ENCODE measurements around the gene CGB2. TPM values are rescaled to one million over a fixed set of nuclear protein-coding genes. Genes with fewer than 3 reads are reported as not detected.

Gene CGB2
- total and polyA plus RNA-seq, 10 donors: not detected

DNA sequence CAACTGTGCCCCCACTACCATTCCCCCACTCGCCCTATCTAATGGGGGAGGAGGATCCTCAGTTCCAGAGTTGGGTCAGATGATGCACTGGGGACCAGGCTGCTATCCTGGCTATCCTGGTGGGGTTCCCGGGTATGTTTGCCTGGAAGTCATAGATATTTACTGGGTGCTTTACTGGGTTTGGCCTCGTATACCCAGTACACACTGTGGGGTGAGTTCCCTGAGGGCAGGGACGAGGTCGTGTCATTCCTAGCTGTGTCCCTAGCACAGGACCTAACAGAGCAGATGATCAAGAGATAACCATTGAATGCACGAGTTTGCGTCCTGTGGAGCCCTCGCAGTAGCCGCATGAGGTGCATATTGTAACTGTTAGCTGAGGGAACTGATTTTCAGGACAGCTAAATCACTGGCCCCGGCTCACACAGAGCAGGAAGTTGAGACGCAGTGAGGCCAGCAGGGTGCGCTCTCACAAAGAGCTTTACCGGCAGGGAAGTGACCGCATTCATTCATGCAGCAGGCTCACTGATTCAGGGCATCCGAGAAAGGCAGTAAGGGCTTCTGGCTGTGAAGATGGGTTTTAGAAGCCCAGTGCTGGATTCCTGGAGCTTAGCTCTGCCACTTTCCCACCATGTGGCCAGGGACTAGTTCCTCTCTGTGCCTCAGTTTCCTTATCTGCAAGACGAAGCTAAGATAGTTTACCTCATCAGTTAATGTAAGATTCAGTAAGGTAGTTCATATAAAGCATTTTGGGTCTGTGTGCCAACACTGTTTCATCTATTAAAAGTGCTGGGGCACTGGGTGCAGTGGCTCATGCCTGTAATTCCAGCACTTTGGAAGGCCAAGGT is 32.0 kb upstream of the CGB2 start:
- peaks cover 2 to 24% (median 7%) of the 10 kb centered on the region in 6 donors for H3K4me1 ChIP-seq
- no peak for TF ChIP-seq POLR2A (IDR thresholded peaks at IDR 0.05)
- TF ChIP-seq, protein P1, sequence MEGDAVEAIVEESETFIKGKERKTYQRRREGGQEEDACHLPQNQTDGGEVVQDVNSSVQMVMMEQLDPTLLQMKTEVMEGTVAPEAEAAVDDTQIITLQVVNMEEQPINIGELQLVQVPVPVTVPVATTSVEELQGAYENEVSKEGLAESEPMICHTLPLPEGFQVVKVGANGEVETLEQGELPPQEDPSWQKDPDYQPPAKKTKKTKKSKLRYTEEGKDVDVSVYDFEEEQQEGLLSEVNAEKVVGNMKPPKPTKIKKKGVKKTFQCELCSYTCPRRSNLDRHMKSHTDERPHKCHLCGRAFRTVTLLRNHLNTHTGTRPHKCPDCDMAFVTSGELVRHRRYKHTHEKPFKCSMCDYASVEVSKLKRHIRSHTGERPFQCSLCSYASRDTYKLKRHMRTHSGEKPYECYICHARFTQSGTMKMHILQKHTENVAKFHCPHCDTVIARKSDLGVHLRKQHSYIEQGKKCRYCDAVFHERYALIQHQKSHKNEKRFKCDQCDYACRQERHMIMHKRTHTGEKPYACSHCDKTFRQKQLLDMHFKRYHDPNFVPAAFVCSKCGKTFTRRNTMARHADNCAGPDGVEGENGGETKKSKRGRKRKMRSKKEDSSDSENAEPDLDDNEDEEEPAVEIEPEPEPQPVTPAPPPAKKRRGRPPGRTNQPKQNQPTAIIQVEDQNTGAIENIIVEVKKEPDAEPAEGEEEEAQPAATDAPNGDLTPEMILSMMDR (IDR thresholded peaks at IDR 0.05 in 8 of 11, conservative IDR thresholded peaks at IDR 0.05 in 3 of 11): peak; percentile 31 to 76 (median 52)
- H3K27ac ChIP-seq: no peak overlapping the region
- no peak overlapping the region for H3K4me3 ChIP-seq
- peak; percentile 87 for DNase-seq
- WGBS, 5 donors: 60 to 70% (median 63%) methylated on average over 14 to 16 of the region's 16 CpGs
- H3K27me3 ChIP-seq (replicated peaks in 1 of 7): no peaks in the 10 kb centered on the region
- H3K9me3 ChIP-seq: no peaks in the 10 kb centered on the region
- H3K36me3 ChIP-seq: peaks cover 4 to 56% (median 20%) of the 10 kb centered on the region in 6 donors
- intact Hi-C loops (cut with DNase I; ENCODE audit: low total_unique reads): no loop called here

DNA sequence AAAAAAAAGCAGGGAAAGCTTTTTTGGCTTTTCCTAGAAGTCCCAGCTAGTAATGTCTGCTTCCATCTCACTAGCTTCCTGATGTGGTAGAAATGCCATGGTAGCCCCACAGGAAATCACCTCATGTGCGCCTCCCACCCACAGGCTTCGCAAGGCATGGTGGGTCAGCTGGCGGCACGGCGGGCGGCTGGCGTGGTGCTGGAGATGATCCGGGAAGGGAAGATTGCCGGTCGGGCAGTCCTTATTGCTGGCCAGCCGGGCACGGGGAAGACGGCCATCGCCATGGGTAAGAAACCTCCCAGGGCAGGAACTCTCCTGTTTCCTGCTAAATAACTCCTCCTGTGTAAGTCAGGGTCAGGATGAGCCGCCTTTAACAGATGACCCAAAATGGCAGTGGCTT is 27.6 kb upstream of the CGB2 start:
- WGBS, 5 donors: 94 to 99% (median 98%) methylated on average over 15 of the region's 15 CpGs
- peaks cover 4 to 100% (median 50%) of the 10 kb centered on the region in 6 donors for H3K36me3 ChIP-seq
- DNase-seq: no peak
- TF ChIP-seq POLR2A (IDR thresholded peaks at IDR 0.05) (no peak), POLR2AphosphoS5 (IDR thresholded peaks at IDR 0.05) (no peak)
- TF ChIP-seq, protein P1 (IDR thresholded peaks at IDR 0.05 in 8 of 11, conservative IDR thresholded peaks at IDR 0.05 in 3 of 11): no peak
- H3K4me3 ChIP-seq: no peak overlapping the region
- intact Hi-C loops (cut with DNase I; ENCODE audit: low total_unique reads): no loop called here
- peaks cover 0 to 6% (median 0%) of the 10 kb centered on the region in 6 donors for H3K4me1 ChIP-seq
- no peaks in the 10 kb centered on the region for H3K27me3 ChIP-seq (replicated peaks in 1 of 7)
- no peak overlapping the region for H3K27ac ChIP-seq
- H3K9me3 ChIP-seq: no peaks in the 10 kb centered on the region

DNA sequence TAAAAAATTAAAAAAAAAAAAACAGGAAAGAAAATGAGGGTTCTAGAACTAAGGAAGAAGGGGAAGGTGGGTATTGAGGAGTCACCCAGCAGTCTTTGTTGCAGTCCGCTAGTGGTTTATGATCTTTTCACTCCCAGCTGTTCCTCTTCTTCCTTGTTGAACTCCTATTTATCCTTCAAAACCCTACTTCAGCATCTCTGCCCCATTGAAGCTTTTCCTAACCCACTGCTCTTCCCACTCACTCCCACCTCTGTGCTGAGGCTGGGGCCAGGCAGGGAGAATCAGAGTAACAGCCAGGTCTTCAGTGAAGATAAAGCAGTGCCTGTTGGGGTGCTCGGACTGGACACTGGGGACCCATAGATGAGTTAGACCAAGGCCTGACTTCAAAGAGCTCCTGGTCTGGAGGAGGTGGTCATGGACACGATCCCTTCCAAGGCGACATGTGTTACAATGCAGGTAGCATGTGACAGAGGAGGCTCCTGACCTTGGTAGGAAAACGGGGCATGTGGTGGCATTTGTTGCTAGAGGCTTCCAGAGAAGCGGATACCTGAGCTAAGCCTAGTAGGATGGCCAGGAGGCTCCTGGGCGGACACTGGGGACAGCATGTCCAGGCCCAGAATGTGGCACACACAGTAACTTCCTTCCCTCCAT is 26.6 kb upstream of the CGB2 start:
- Histone ChIP-seq H3K4me3 (no peak overlapping the region), H3K27me3 (replicated peaks in 1 of 7) (no peaks in the 10 kb centered on the region), H3K9me3 (no peaks in the 10 kb centered on the region), H3K36me3 (peaks cover 4 to 100% (median 59%) of the 10 kb centered on the region in 6 donors), H3K27ac (no peak overlapping the region), H3K4me1 (peaks cover 0 to under 1% (median 0%) of the 10 kb centered on the region in 6 donors)
- TF ChIP-seq POLR2A (IDR thresholded peaks at IDR 0.05) (no peak), POLR2AphosphoS5 (IDR thresholded peaks at IDR 0.05) (no peak)
- TF ChIP-seq, protein P1 (IDR thresholded peaks at IDR 0.05 in 8 of 11, conservative IDR thresholded peaks at IDR 0.05 in 3 of 11): no peak
- DNase-seq: no peak
- intact Hi-C loops (cut with DNase I; ENCODE audit: low total_unique reads): no loop called here
- 88 to 98% (median 96%) methylated on average over 7 of the region's 7 CpGs for WGBS, 5 donors

DNA sequence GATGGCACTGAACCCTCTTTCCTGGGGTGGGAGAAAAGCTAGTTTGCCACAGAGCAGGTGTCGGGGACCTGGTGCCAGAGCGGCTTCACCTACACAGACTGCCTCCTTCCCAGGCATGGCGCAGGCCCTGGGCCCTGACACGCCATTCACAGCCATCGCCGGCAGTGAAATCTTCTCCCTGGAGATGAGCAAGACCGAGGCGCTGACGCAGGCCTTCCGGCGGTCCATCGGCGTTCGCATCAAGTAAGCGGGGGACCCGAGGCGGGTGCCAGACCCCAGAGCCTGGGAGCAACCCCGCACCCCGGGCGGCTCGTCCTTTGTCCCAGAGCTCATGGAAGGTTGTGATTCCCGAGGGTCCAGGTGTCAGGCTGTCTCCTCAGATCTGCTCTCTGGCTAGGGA is 24.8 kb upstream of the CGB2 start:
- no peak overlapping the region for H3K4me3 ChIP-seq
- H3K27me3 ChIP-seq (replicated peaks in 1 of 7): no peaks in the 10 kb centered on the region
- H3K27ac ChIP-seq: no peak overlapping the region
- TF ChIP-seq, protein P1 (IDR thresholded peaks at IDR 0.05 in 8 of 11, conservative IDR thresholded peaks at IDR 0.05 in 3 of 11): no peak
- peak in 1 of 3 donors; percentile 6 for TF ChIP-seq POLR2AphosphoS5 (IDR thresholded peaks at IDR 0.05)
- no peak for TF ChIP-seq POLR2A (IDR thresholded peaks at IDR 0.05)
- intact Hi-C loops (cut with DNase I; ENCODE audit: low total_unique reads): no loop called here
- peaks cover 4 to 100% (median 77%) of the 10 kb centered on the region in 6 donors for H3K36me3 ChIP-seq
- WGBS, 5 donors: 91 to 98% (median 97%) methylated on average over 7 to 22 of the region's 22 CpGs
- DNase-seq: no peak
- no peaks in the 10 kb centered on the region for H3K9me3 ChIP-seq
- no peaks in the 10 kb centered on the region for H3K4me1 ChIP-seq
